Measurements from ENCODE around the gene GABRB1.

GABRB1 gene

GRCh38 chr4:47135210-47135609 is 103.8 kb downstream of the GABRB1 start:
- DNase-seq: no peak
- Histone ChIP-seq H3K4me3 (no peak overlapping the region), H3K36me3 (no peaks in the 10 kb centered on the region), H3K9me3 (no peaks in the 10 kb centered on the region), H3K4me1 (no peaks in the 10 kb centered on the region), H3K27ac (no peak overlapping the region), H3K27me3 (no peaks in the 10 kb centered on the region)
- no peak for TF ChIP-seq CTCF (IDR thresholded peaks at IDR 0.05)
- intact Hi-C loops (cut with DNase I; ENCODE audit: low total_unique reads): no loop called here

- Histone ChIP-seq H3K4me3 (no peak overlapping the region), H3K27ac (no peak overlapping the region), H3K36me3 (no peaks in the 10 kb centered on the region), H3K27me3 (no peaks in the 10 kb centered on the region), H3K9me3 (no peaks in the 10 kb centered on the region), H3K4me1 (no peaks in the 10 kb centered on the region)
- intact Hi-C loops (cut with DNase I; ENCODE audit: low total_unique reads): no loop called here
- DNase-seq: no peak
- TF ChIP-seq CTCF (IDR thresholded peaks at IDR 0.05): no peak
Observed at GRCh38 chr4:47143261-47143660, 111.9 kb downstream of the GABRB1 start.

GRCh38 chr4:47145630-47146029 is 114.3 kb downstream of the GABRB1 start:
- no peak for DNase-seq

GRCh38 chr4:47154816-47155370 is 123.5 kb downstream of the GABRB1 start:
- Histone ChIP-seq H3K27ac (no peak overlapping the region), H3K4me1 (no peaks in the 10 kb centered on the region), H3K4me3 (no peak overlapping the region), H3K9me3 (no peaks in the 10 kb centered on the region), H3K36me3 (no peaks in the 10 kb centered on the region), H3K27me3 (no peaks in the 10 kb centered on the region)
- DNase-seq: no peak
- intact Hi-C loops (cut with DNase I; ENCODE audit: low total_unique reads): no loop called here
- TF ChIP-seq CTCF (IDR thresholded peaks at IDR 0.05): no peak

More at GRCh38 chr4:47145630-47146029, 114.3 kb downstream of the GABRB1 start:
- Histone ChIP-seq H3K4me1 (no peaks in the 10 kb centered on the region), H3K9me3 (no peaks in the 10 kb centered on the region), H3K36me3 (no peaks in the 10 kb centered on the region), H3K4me3 (no peak overlapping the region), H3K27me3 (no peaks in the 10 kb centered on the region), H3K27ac (no peak overlapping the region)
- intact Hi-C loops (cut with DNase I; ENCODE audit: low total_unique reads): loop anchor here (5.0 kb wide), 1 partner anchor 1273 kb away; no protein-coding TSS in a partner anchor
- TF ChIP-seq CTCF (IDR thresholded peaks at IDR 0.05): no peak

GRCh38 chr4:47155919-47156318 is 124.6 kb downstream of the GABRB1 start:
- no peak for DNase-seq
- no peak for TF ChIP-seq CTCF (IDR thresholded peaks at IDR 0.05)
- intact Hi-C loops (cut with DNase I; ENCODE audit: low total_unique reads): no loop called here
- H3K27me3 ChIP-seq: no peaks in the 10 kb centered on the region
- H3K27ac ChIP-seq: no peak overlapping the region
- H3K4me1 ChIP-seq: no peaks in the 10 kb centered on the region
- H3K36me3 ChIP-seq: no peaks in the 10 kb centered on the region
- no peaks in the 10 kb centered on the region for H3K9me3 ChIP-seq
- no peak overlapping the region for H3K4me3 ChIP-seq

- no peak overlapping the region for H3K4me3 ChIP-seq
- no peak for TF ChIP-seq CTCF (IDR thresholded peaks at IDR 0.05)
- no peak for DNase-seq
- intact Hi-C loops (cut with DNase I; ENCODE audit: low total_unique reads): no loop called here
- no peaks in the 10 kb centered on the region for H3K36me3 ChIP-seq
- H3K4me1 ChIP-seq: no peaks in the 10 kb centered on the region
- H3K27me3 ChIP-seq: no peaks in the 10 kb centered on the region
- no peak overlapping the region for H3K27ac ChIP-seq
- H3K9me3 ChIP-seq: no peaks in the 10 kb centered on the region
Observed at GRCh38 chr4:47160095-47160494, 128.7 kb downstream of the GABRB1 start.

Measured in tibial artery (tissue), 4 donors.